Measurements from ENCODE around the gene HNRNPA3. TPM values are rescaled to one million over a fixed set of nuclear protein-coding genes. Genes with fewer than 3 reads are reported as not detected.

HNRNPA3 gene
- total RNA-seq, 1 experiment from 2014 or later: 290 TPM

- ChIA-PET CTCF (no interaction called here), POLR2A (ENCODE audit: unreplicated experiment) (interaction anchor here (0.7 kb wide), 1 partner anchor 998 kb away, joined by 5 read pairs; no protein-coding TSS in a partner anchor)
- Histone ChIP-seq H3K4me1 (replicated peaks; ENCODE audit: insufficient read depth) (peaks cover 52% of the 10 kb centered on the region), H3K27ac (peak overlapping the region; percentile 10; the same call in 1 of the 2 replicates), H3K27me3 (ENCODE audit: insufficient read depth, low read depth) (no peaks in the 10 kb centered on the region), H3K79me2 (ENCODE audit: low read depth) (peaks cover 100% of the 10 kb centered on the region), H3F3A (ENCODE audit: insufficient read depth, low read depth) (peaks cover 66% of the 10 kb centered on the region), H3K9me2 (ENCODE audit: insufficient read depth) (no peaks in the 10 kb centered on the region), H2AFZ (no peak overlapping the region), H3K4me2 (no peak overlapping the region), H3K9me3 (ENCODE audit: insufficient read depth, low read depth) (no peaks in the 10 kb centered on the region), H3K4me3 (no peak overlapping the region), H4K20me1 (ENCODE audit: insufficient read depth) (peaks cover 6% of the 10 kb centered on the region), H3K36me3 (ENCODE audit: low read depth) (peaks cover 28% of the 10 kb centered on the region)
- intact Hi-C loops (cut with micrococcal nuclease; ENCODE audit: unreplicated experiment): no loop called here
- no TSS peak for BruUV-seq (replicated peaks)
- DNase-seq: no peak
- TF ChIP-seq CTCF (conservative IDR thresholded peaks at IDR 0.05) (no peak), EZH2 (IDR thresholded peaks at IDR 0.05; ENCODE audit: low read depth) (no peak)
These were observed 35.2 kb downstream of the HNRNPA3 start for GRCh38 chr2:177247693-177248262.

GRCh38 chr2:177249038-177249437, 36.4 kb downstream of the HNRNPA3 start:
- Histone ChIP-seq H3K4me3 (no peak overlapping the region), H3K4me1 (replicated peaks; ENCODE audit: insufficient read depth) (peaks cover 52% of the 10 kb centered on the region), H3K4me2 (no peak overlapping the region), H3K9me3 (ENCODE audit: insufficient read depth, low read depth) (no peaks in the 10 kb centered on the region), H3K9me2 (ENCODE audit: insufficient read depth) (no peaks in the 10 kb centered on the region), H3K36me3 (ENCODE audit: low read depth) (peaks cover 40% of the 10 kb centered on the region), H3K27ac (no peak overlapping the region), H2AFZ (no peak overlapping the region), H3K27me3 (ENCODE audit: insufficient read depth, low read depth) (no peaks in the 10 kb centered on the region), H4K20me1 (ENCODE audit: insufficient read depth) (peaks cover 19% of the 10 kb centered on the region), H3K79me2 (ENCODE audit: low read depth) (peaks cover 100% of the 10 kb centered on the region), H3F3A (ENCODE audit: insufficient read depth, low read depth) (peaks cover 67% of the 10 kb centered on the region)
- CTCF ChIA-PET: interaction anchor here (0.6 to 0.7 kb wide), 2 partner anchors 34 to 390 kb away, joined by 3 read pairs; no protein-coding TSS in a partner anchor
- TF ChIP-seq EZH2 (IDR thresholded peaks at IDR 0.05; ENCODE audit: low read depth) (no peak), CTCF (conservative IDR thresholded peaks at IDR 0.05) (no peak)
- POLR2A ChIA-PET (ENCODE audit: unreplicated experiment): no interaction called here
- BruUV-seq (replicated peaks): no TSS peak
- intact Hi-C loops (cut with micrococcal nuclease; ENCODE audit: unreplicated experiment): no loop called here
- no peak for DNase-seq

DNA sequence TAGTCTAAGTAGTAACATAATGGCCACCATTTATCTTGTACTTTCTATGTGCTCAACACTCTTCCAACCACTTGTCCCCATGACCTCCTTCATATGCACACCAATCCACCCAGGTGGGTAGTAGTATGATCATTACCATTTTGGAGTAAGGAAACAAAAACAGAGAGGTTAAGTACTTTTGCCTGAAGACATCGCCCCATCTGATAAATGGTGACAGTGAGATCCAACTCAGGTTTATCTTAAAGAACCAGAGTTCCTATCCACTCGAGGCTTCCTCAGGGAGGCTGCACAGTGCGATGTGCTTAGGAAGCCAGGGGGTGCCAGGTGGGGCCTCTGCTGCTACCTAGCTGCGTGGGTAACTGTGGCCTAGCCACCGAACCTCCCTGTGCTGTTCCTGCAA, 37.9 kb downstream of the HNRNPA3 start:
- peaks cover 66% of the 10 kb centered on the region for H3F3A ChIP-seq (ENCODE audit: insufficient read depth, low read depth)
- no peak overlapping the region for H3K4me2 ChIP-seq
- intact Hi-C loops (cut with micrococcal nuclease; ENCODE audit: unreplicated experiment): no loop called here
- H3K9me3 ChIP-seq (ENCODE audit: insufficient read depth, low read depth): 0 out of 2 replicates have a peak, but pooled peaks cover 3% of the 10 kb centered on the region
- no peaks in the 10 kb centered on the region for H3K9me2 ChIP-seq (ENCODE audit: insufficient read depth)
- no peak for DNase-seq
- H3K4me3 ChIP-seq: no peak overlapping the region
- H3K36me3 ChIP-seq (ENCODE audit: low read depth): peaks cover 50% of the 10 kb centered on the region
- H2AFZ ChIP-seq: no peak overlapping the region
- H3K27ac ChIP-seq: no peak overlapping the region
- CTCF ChIA-PET: no interaction called here
- POLR2A ChIA-PET (ENCODE audit: unreplicated experiment): no interaction called here
- H4K20me1 ChIP-seq (ENCODE audit: insufficient read depth): peaks cover 33% of the 10 kb centered on the region
- no TSS peak for BruUV-seq (replicated peaks)
- TF ChIP-seq CTCF (conservative IDR thresholded peaks at IDR 0.05) (no peak), EZH2 (IDR thresholded peaks at IDR 0.05; ENCODE audit: low read depth) (no peak)
- peaks cover 50% of the 10 kb centered on the region for H3K4me1 ChIP-seq (replicated peaks; ENCODE audit: insufficient read depth)
- no peaks in the 10 kb centered on the region for H3K27me3 ChIP-seq (ENCODE audit: insufficient read depth, low read depth)
- peaks cover 100% of the 10 kb centered on the region for H3K79me2 ChIP-seq (ENCODE audit: low read depth)

Measured in PC-9 (cell line).